GM18502 (cell line): ENCODE measurements around the gene OR6B3.

ENCODE experiments used
- ATAC-seq: cut with Tn5 transposase; IDR thresholded peaks from one replicate; pipeline ENCODE4 v1.9.1; 2021; ENCODE audit warnings: mild to moderate bottlenecking; ENCODE audit not compliant: unreplicated experiment, poor library complexity

OR6B3 gene

GRCh38 chr2:240053173-240054155, at the start of gene OR6B3:
OR6B3 (minus strand) TSS chr2:240053521.
- ATAC-seq: no peak

GRCh38 chr2:240098349-240098748, 45.0 kb upstream of the OR6B3 start:
- ATAC-seq: no peak

GRCh38 chr2:240095556-240096523, 42.5 kb upstream of the OR6B3 start:
- no peak for ATAC-seq

GRCh38 chr2:240089306-240089705, 36.0 kb upstream of the OR6B3 start:
- no peak for ATAC-seq

GRCh38 chr2:240086563-240086962, 33.2 kb upstream of the OR6B3 start:
- ATAC-seq: no peak

GRCh38 chr2:240078631-240079030, 25.3 kb upstream of the OR6B3 start:
- no peak for ATAC-seq

GRCh38 chr2:240077442-240077841, 24.1 kb upstream of the OR6B3 start:
- no peak for ATAC-seq

GRCh38 chr2:240074545-240074944, 21.2 kb upstream of the OR6B3 start:
- ATAC-seq: no peak

GRCh38 chr2:240070907-240071306, 17.6 kb upstream of the OR6B3 start:
- ATAC-seq: no peak

GRCh38 chr2:240069829-240070228, 16.5 kb upstream of the OR6B3 start:
- no peak for ATAC-seq

GRCh38 chr2:240068193-240068592, 14.9 kb upstream of the OR6B3 start:
- no peak for ATAC-seq

- no peak for ATAC-seq
Measured at GRCh38 chr2:240066489-240066888, 13.2 kb upstream of the OR6B3 start.

- ATAC-seq: no peak
Measured at GRCh38 chr2:240064898-240065297, 11.6 kb upstream of the OR6B3 start.

GRCh38 chr2:240060977-240061591, 7.8 kb upstream of the OR6B3 start:
- no peak for ATAC-seq

GRCh38 chr2:240056678-240057077, 3.4 kb upstream of the OR6B3 start:
- no peak for ATAC-seq

GRCh38 chr2:240055177-240055917, 2.0 kb upstream of the OR6B3 start:
- no peak for ATAC-seq

- ATAC-seq: no peak
Measured at GRCh38 chr2:240052524-240052923, 797 bp downstream of the OR6B3 start.

- ATAC-seq: no peak
Measured at GRCh38 chr2:240051697-240052096, 1.6 kb downstream of the OR6B3 start.

- ATAC-seq: no peak
Measured at GRCh38 chr2:240050278-240050677, 3.0 kb downstream of the OR6B3 start.

GRCh38 chr2:240048237-240048636, 5.1 kb downstream of the OR6B3 start:
- ATAC-seq: no peak
